HCT116 (cell line): ENCODE results near the gene DTX3L. TPM values are rescaled to one million over a fixed set of nuclear protein-coding genes. Genes with fewer than 3 reads are reported as not detected.

Experiments used
- ATAC-seq: fragments of 200-7000 bp; cut with Tn5 transposase; 2 replicates; pipeline ENCODE4 v1.9.1; 2020; ENCODE audit warnings: mild to moderate bottlenecking, moderate library complexity
- BruUV-seq: library from RNA; stranded (reverse); fragments of 400-500 nt; replicated peaks from 2 replicates; lab custom pipeline; 2021; lab: Mats Ljungman, UMichigan
- CTCF ChIA-PET: fragments of 300-600 bp; sonication (Branson Sonifier 250); formaldehyde crosslinking; loops from one replicate; lab custom pipeline; 2021; ENCODE audit warnings: antibody characterized with exemption; lab: Charles Lee
- POLR2A ChIA-PET: fragments of 300-600, 350-600 bp; sonication (Branson Sonifier 250); formaldehyde crosslinking; loops from one replicate; lab custom pipeline; 2021; ENCODE audit warnings: antibody characterized with exemption; lab: Charles Lee
- RAD21 ChIA-PET, 2 experiments: fragments of 300-600 bp; sonication (Branson Sonifier 250); formaldehyde crosslinking; loops; one replicate each; lab custom pipeline; 2023; ENCODE audit warnings: low total read pairs in 2 of 2; ENCODE audit not compliant: uncharacterized antibody in 2 of 2, unreplicated experiment in 2 of 2, low non-redundant PET in 1 of 2; lab: Charles Lee
- DNase-seq: peaks from one replicate; pipeline ENCODE4 v3.0.0-alpha.2; 2010; ENCODE audit warnings: low read depth, low spot score
- H2AFZ ChIP-seq: fragments of 200-600 bp; shearing (Covaris generic), sonication (generic); 2 replicates; pipeline ENCODE4 v1.6.1; 2017; ENCODE audit warnings: low read depth, mixed run types, mixed read lengths, antibody characterized with exemption, low read length; ENCODE audit not compliant: poor library complexity, severe bottlenecking
- H3K27ac ChIP-seq: 2 replicates; pipeline ENCODE4 v1.5.1; 2012; ENCODE audit warnings: low read depth, low read length
- H3K27me3 ChIP-seq: fragments of 200-600 bp; sonication (generic); 2 replicates; pipeline ENCODE4 v1.6.1; 2016; ENCODE audit warnings: mixed run types, low read length, mixed read lengths; ENCODE audit not compliant: insufficient read depth
- H3K36me3 ChIP-seq, 2 experiments: fragments of 200-500 bp in 1 of 2; fragments of 200-600 bp in 1 of 2; sonication (Bioruptor generic) in 1 of 2; sonication (generic) in 1 of 2; 2 replicates each; pipeline versions ENCODE4 v1.5.1 to v1.6.1; 2014 to 2016; ENCODE audit warnings: low read length in 2 of 2, inconsistent platforms in 1 of 2, mixed read lengths in 1 of 2, mixed run types in 1 of 2; ENCODE audit not compliant: insufficient read depth in 2 of 2, control insufficient read depth in 1 of 2
- H3K4me1 ChIP-seq, 2 experiments: fragments of 200-600 bp in 1 of 2; sonication (generic) in 1 of 2; 2 replicates each; pipeline versions ENCODE4 v1.5.1 to v1.6.1; 2012 to 2017; ENCODE audit warnings: low read length in 2 of 2, inconsistent platforms in 1 of 2, mild to moderate bottlenecking in 1 of 2, mixed read lengths in 1 of 2, mixed run types in 1 of 2, moderate library complexity in 1 of 2; ENCODE audit not compliant: insufficient read depth in 2 of 2, control insufficient read depth in 1 of 2
- H3K4me2 ChIP-seq: fragments of 200-600 bp; sonication (generic); 2 replicates; pipeline ENCODE4 v1.6.1; 2017; ENCODE audit warnings: mixed run types, low read length, mixed read lengths
- H3K4me3 ChIP-seq, 2 experiments: fragments of 200-600 bp in 1 of 2; sonication (generic) in 1 of 2; replicated peaks in 1 of 2; 2 replicates each; pipeline ENCODE4 v1.5.1; 2011 to 2016; ENCODE audit warnings: low read length in 2 of 2, control low read depth in 1 of 2, low read depth in 1 of 2, mild to moderate bottlenecking in 1 of 2, mixed read lengths in 1 of 2, mixed run types in 1 of 2
- H3K79me2 ChIP-seq: fragments of 200-600 bp; sonication (generic); 2 replicates; pipeline ENCODE4 v1.6.1; 2017; ENCODE audit warnings: mild to moderate bottlenecking, mixed run types, low read length, moderate library complexity, mixed read lengths; ENCODE audit not compliant: insufficient read depth
- H3K9ac ChIP-seq: fragments of 200-600 bp; sonication (generic); 2 replicates; pipeline ENCODE4 v1.6.1; 2016; ENCODE audit warnings: low read length, mixed read lengths
- H3K9me2 ChIP-seq: fragments of 200-600 bp; sonication (generic), shearing (Covaris generic); 2 replicates; pipeline ENCODE4 v1.6.1; 2017; ENCODE audit warnings: mixed run types, mild to moderate bottlenecking, moderate library complexity; ENCODE audit not compliant: insufficient read depth
- H3K9me3 ChIP-seq, 2 experiments: fragments of 200-500 bp in 1 of 2; fragments of 200-600 bp in 1 of 2; sonication (Bioruptor generic) in 1 of 2; sonication (generic) in 1 of 2; 2 replicates each; pipeline ENCODE4 v1.6.1; 2014 to 2017; ENCODE audit warnings: low read length in 2 of 2, mixed read lengths in 2 of 2, inconsistent platforms in 1 of 2, low read depth in 1 of 2, mild to moderate bottlenecking in 1 of 2, mixed run types in 1 of 2, moderate library complexity in 1 of 2; ENCODE audit not compliant: control insufficient read depth in 1 of 2, insufficient read depth in 1 of 2
- H4K20me1 ChIP-seq: fragments of 200-600 bp; sonication (generic), shearing (Covaris generic); 2 replicates; pipeline ENCODE4 v1.6.1; 2017; ENCODE audit warnings: mixed run types, mild to moderate bottlenecking, moderate library complexity; ENCODE audit not compliant: insufficient read depth
- EGR1 ChIP-seq: IDR thresholded peaks from 2 replicates; pipeline ENCODE4 v1.6.1; 2012; ENCODE audit warnings: low read depth
- EZH2phosphoT487 ChIP-seq: fragments of 200-600 bp; IDR thresholded peaks from 2 replicates; pipeline ENCODE4 v1.6.1; 2018; ENCODE audit warnings: antibody characterized with exemption, borderline replicate concordance
- JUND ChIP-seq: IDR thresholded peaks from 2 replicates; pipeline ENCODE4 v1.6.1; 2012
- POLR2AphosphoS5 ChIP-seq: IDR thresholded peaks from 2 replicates; pipeline ENCODE4 v1.6.1; 2011; ENCODE audit warnings: mild to moderate bottlenecking, low read depth, low read length, moderate library complexity
- RAD21 ChIP-seq: IDR thresholded peaks from 2 replicates; pipeline ENCODE4 v1.6.1; 2012; ENCODE audit warnings: low read depth, mild to moderate bottlenecking
- SRF ChIP-seq: IDR thresholded peaks from 2 replicates; pipeline ENCODE4 v1.6.1; 2012; ENCODE audit warnings: low read depth
- TCF7L2 ChIP-seq: IDR thresholded peaks from 2 replicates; pipeline ENCODE4 v1.7.0; 2011; ENCODE audit warnings: borderline replicate concordance, inconsistent platforms; ENCODE audit not compliant: insufficient read depth, insufficient read length; ENCODE audit errors: extremely low read depth
- YY1 ChIP-seq: IDR thresholded peaks from 2 replicates; pipeline ENCODE4 v1.6.1; 2011; ENCODE audit warnings: low read length, low read depth, moderate library complexity, mild to moderate bottlenecking; ENCODE audit not compliant: insufficient replicate concordance; ENCODE audit errors: extremely low read depth
- ZNF274 ChIP-seq: fragments of 200-500 bp; sonication (Bioruptor generic); IDR thresholded peaks from 2 replicates; pipeline ENCODE4 v1.6.1; 2014; ENCODE audit warnings: mild to moderate bottlenecking, low read depth, low read length, inconsistent platforms
- intact Hi-C: fragments of 100-400 bp; cut with micrococcal nuclease; formaldehyde crosslinking; loops from 2 replicates; pipeline ENCODE4 v1.10.0; 2022
- total RNA-seq: library from RNA; stranded (reverse); gene quantifications from one replicate; pipeline ENCODE4 v1.2.1, GENCODE V29; 2021; ENCODE audit not compliant: unreplicated experiment
- TF ChIP-seq, protein P1 (sequence below): IDR thresholded peaks from 2 replicates; pipeline ENCODE4 v1.6.1; 2012
- TF ChIP-seq, protein P2 (sequence below), 3 experiments: fragments of 200-600 bp in 1 of 3; sonication (generic) in 1 of 3; IDR thresholded peaks in 2 of 3; conservative IDR thresholded peaks in 1 of 3; 2 replicates each; pipeline ENCODE4 v1.5.1; 2012 to 2017; ENCODE audit warnings: low read depth in 2 of 3, low read length in 2 of 3, antibody characterized with exemption in 1 of 3, borderline replicate concordance in 1 of 3, control low read depth in 1 of 3, mild to moderate bottlenecking in 1 of 3, mixed read lengths in 1 of 3, mixed run types in 1 of 3, moderate library complexity in 1 of 3; ENCODE audit not compliant: insufficient read depth in 1 of 3
- TF ChIP-seq, protein P3 (sequence below): IDR thresholded peaks from 2 replicates; pipeline ENCODE4 v1.6.1; 2012
- TF ChIP-seq, protein P4 (sequence below): IDR thresholded peaks from 2 replicates; pipeline ENCODE4 v1.6.1; 2012; ENCODE audit warnings: low read depth

The DTX3L gene
- total RNA-seq, 1 experiment from 2014 or later: 13.1 TPM

DNA sequence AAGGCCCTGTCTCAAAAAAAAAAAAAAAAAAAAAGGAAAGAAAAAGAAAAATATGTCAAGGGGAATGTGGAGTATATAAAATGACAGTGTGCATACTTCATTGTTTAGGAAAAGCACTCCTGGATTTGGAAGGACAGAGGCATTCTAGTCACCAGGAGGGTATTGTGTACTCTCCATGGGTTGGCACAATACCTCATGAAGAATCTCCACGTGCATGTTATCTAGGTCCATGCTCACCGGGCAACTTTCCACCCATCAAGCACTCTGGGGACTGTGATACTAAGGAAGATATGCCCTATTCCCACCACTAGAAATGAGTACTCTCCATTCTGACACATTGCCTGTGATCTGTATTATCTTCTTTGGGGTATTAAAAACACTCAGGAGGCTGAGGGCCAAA lies 34.0 kb upstream of the DTX3L start:
- Histone ChIP-seq H4K20me1 (no peaks in the 10 kb centered on the region), H3K9me2 (no peaks in the 10 kb centered on the region), H3K4me2 (no peak overlapping the region), H3K27me3 (no peaks in the 10 kb centered on the region), H3K9ac (no peak overlapping the region), H3K27ac (no peak overlapping the region), H3K79me2 (no peaks in the 10 kb centered on the region), H3K4me1 (peaks cover 12 to 15% of the 10 kb centered on the region in 2 experiments), H3K4me3 (no peak overlapping the region), H2AFZ (no peak overlapping the region), H3K36me3 (no peaks in the 10 kb centered on the region), H3K9me3 (no peaks in the 10 kb centered on the region)
- BruUV-seq: no TSS peak
- TF ChIP-seq EZH2phosphoT487 (no peak), EGR1 (no peak), RAD21 (no peak), ZNF274 (no peak), SRF (no peak), YY1 (no peak), POLR2AphosphoS5 (no peak), JUND (no peak), TCF7L2 (no peak)
- TF ChIP-seq, protein P1, sequence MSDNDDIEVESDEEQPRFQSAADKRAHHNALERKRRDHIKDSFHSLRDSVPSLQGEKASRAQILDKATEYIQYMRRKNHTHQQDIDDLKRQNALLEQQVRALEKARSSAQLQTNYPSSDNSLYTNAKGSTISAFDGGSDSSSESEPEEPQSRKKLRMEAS: no peak
- TF ChIP-seq, protein P2, sequence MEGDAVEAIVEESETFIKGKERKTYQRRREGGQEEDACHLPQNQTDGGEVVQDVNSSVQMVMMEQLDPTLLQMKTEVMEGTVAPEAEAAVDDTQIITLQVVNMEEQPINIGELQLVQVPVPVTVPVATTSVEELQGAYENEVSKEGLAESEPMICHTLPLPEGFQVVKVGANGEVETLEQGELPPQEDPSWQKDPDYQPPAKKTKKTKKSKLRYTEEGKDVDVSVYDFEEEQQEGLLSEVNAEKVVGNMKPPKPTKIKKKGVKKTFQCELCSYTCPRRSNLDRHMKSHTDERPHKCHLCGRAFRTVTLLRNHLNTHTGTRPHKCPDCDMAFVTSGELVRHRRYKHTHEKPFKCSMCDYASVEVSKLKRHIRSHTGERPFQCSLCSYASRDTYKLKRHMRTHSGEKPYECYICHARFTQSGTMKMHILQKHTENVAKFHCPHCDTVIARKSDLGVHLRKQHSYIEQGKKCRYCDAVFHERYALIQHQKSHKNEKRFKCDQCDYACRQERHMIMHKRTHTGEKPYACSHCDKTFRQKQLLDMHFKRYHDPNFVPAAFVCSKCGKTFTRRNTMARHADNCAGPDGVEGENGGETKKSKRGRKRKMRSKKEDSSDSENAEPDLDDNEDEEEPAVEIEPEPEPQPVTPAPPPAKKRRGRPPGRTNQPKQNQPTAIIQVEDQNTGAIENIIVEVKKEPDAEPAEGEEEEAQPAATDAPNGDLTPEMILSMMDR (IDR thresholded peaks at IDR 0.05 in 2 of 3, conservative IDR thresholded peaks at IDR 0.05 in 1 of 3; ENCODE audit: borderline replicate concordance in 1 of 3, insufficient read depth in 1 of 3, low read depth in 2 of 3, low read length in 2 of 3): no peak
- TF ChIP-seq, protein P3, sequence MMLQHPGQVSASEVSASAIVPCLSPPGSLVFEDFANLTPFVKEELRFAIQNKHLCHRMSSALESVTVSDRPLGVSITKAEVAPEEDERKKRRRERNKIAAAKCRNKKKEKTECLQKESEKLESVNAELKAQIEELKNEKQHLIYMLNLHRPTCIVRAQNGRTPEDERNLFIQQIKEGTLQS: no peak
- TF ChIP-seq, protein P4, sequence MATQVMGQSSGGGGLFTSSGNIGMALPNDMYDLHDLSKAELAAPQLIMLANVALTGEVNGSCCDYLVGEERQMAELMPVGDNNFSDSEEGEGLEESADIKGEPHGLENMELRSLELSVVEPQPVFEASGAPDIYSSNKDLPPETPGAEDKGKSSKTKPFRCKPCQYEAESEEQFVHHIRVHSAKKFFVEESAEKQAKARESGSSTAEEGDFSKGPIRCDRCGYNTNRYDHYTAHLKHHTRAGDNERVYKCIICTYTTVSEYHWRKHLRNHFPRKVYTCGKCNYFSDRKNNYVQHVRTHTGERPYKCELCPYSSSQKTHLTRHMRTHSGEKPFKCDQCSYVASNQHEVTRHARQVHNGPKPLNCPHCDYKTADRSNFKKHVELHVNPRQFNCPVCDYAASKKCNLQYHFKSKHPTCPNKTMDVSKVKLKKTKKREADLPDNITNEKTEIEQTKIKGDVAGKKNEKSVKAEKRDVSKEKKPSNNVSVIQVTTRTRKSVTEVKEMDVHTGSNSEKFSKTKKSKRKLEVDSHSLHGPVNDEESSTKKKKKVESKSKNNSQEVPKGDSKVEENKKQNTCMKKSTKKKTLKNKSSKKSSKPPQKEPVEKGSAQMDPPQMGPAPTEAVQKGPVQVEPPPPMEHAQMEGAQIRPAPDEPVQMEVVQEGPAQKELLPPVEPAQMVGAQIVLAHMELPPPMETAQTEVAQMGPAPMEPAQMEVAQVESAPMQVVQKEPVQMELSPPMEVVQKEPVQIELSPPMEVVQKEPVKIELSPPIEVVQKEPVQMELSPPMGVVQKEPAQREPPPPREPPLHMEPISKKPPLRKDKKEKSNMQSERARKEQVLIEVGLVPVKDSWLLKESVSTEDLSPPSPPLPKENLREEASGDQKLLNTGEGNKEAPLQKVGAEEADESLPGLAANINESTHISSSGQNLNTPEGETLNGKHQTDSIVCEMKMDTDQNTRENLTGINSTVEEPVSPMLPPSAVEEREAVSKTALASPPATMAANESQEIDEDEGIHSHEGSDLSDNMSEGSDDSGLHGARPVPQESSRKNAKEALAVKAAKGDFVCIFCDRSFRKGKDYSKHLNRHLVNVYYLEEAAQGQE: no peak
- DNase-seq (no peak), ATAC-seq (no peak)
- POLR2A ChIA-PET: no interaction called here
- intact Hi-C loops: no loop called here
- RAD21 ChIA-PET: no interaction called here
- CTCF ChIA-PET: no interaction called here
